Neural cell (in vitro differentiated cells): ENCODE measurements around the gene KHSRP. TPM values are rescaled to one million over a fixed set of nuclear protein-coding genes. Genes with fewer than 3 reads are reported as not detected.

Experiments used
- H2AFZ ChIP-seq: fragments of 200-600, 300-800 bp; sonication (generic), shearing (Covaris generic); 2 replicates; pipeline ENCODE4 v1.6.0; 2014; ENCODE audit warnings: low read depth, mild to moderate bottlenecking, antibody characterized with exemption, low read length, moderate library complexity
- H3F3A ChIP-seq: fragments of 200-600 bp; shearing (Covaris generic); 2 replicates; pipeline ENCODE4 v1.6.1; 2016; ENCODE audit warnings: mild to moderate bottlenecking, moderate library complexity, mixed read lengths, antibody characterized with exemption, low read length; ENCODE audit not compliant: insufficient read depth, poor library complexity, severe bottlenecking
- H3K27ac ChIP-seq: fragments of 200-600, 300-800 bp; sonication (generic), shearing (Covaris generic); 2 replicates; pipeline ENCODE4 v1.5.1; 2014; ENCODE audit warnings: mild to moderate bottlenecking, low read length, moderate library complexity
- H3K27me3 ChIP-seq: fragments of 300-800, 200-600 bp; sonication (generic), shearing (Covaris generic); 2 replicates; pipeline ENCODE4 v1.6.0; 2014; ENCODE audit warnings: mild to moderate bottlenecking, low read depth, low read length, moderate library complexity; ENCODE audit not compliant: insufficient read depth
- H3K36me3 ChIP-seq: fragments of 300-800, 200-600 bp; sonication (generic), shearing (Covaris generic); 2 replicates; pipeline ENCODE4 v1.5.1; 2014; ENCODE audit warnings: mild to moderate bottlenecking, antibody characterized with exemption, low read length, moderate library complexity; ENCODE audit not compliant: insufficient read depth
- H3K4me2 ChIP-seq: fragments of 300-800, 200-600 bp; sonication (generic), shearing (Covaris generic); 2 replicates; pipeline ENCODE4 v1.6.0; 2014; ENCODE audit warnings: mild to moderate bottlenecking, low read length
- H3K4me3 ChIP-seq: fragments of 300-800, 200-600 bp; sonication (generic), shearing (Covaris generic); 2 replicates; pipeline ENCODE4 v1.5.1; 2014; ENCODE audit warnings: mild to moderate bottlenecking, low read length, moderate library complexity
- H3K79me2 ChIP-seq: fragments of 200-600 bp; shearing (Covaris generic); replicated peaks from 2 replicates; pipeline ENCODE4 v1.6.0; 2014; ENCODE audit warnings: mild to moderate bottlenecking, low read length, moderate library complexity; ENCODE audit not compliant: insufficient read depth
- H3K9ac ChIP-seq: fragments of 300-800, 200-600 bp; sonication (generic), shearing (Covaris generic); 2 replicates; pipeline ENCODE4 v1.6.1; 2016; ENCODE audit warnings: mild to moderate bottlenecking, low read length, mixed read lengths
- H3K9me2 ChIP-seq: fragments of 200-600 bp; shearing (Covaris generic); 2 replicates; pipeline ENCODE4 v1.6.1; 2016; ENCODE audit warnings: mild to moderate bottlenecking, low read length, mixed read lengths; ENCODE audit not compliant: insufficient read depth
- H3K9me3 ChIP-seq: fragments of 200-600, 300-800 bp; sonication (generic), shearing (Covaris generic); 2 replicates; pipeline ENCODE4 v1.6.1; 2016; ENCODE audit warnings: mild to moderate bottlenecking, mixed run types, low read length, moderate library complexity, mixed read lengths
- H4K20me1 ChIP-seq: fragments of 200-600 bp; shearing (Covaris generic); 2 replicates; pipeline ENCODE4 v1.6.1; 2016; ENCODE audit warnings: mild to moderate bottlenecking, mixed run types; ENCODE audit not compliant: insufficient read depth
- CTCF ChIP-seq: fragments of 450-650 bp; IDR thresholded peaks from 2 replicates; pipeline ENCODE4 v1.5.1; 2014; ENCODE audit warnings: antibody characterized with exemption, mild to moderate bottlenecking, moderate library complexity; ENCODE audit not compliant: poor library complexity, severe bottlenecking
- EP300 ChIP-seq: fragments of 450-650 bp; conservative IDR thresholded peaks from 2 replicates; pipeline ENCODE4 v1.6.1; 2014; ENCODE audit warnings: antibody characterized with exemption, mild to moderate bottlenecking, moderate library complexity; ENCODE audit not compliant: poor library complexity, severe bottlenecking
- EZH2 ChIP-seq: fragments of 200-600, 300-800 bp; shearing (Covaris generic), sonication (generic); IDR thresholded peaks from 2 replicates; pipeline ENCODE4 v1.6.1; 2014; ENCODE audit warnings: antibody characterized with exemption, low read length, borderline replicate concordance, mild to moderate bottlenecking; ENCODE audit not compliant: insufficient read depth, poor library complexity, severe bottlenecking
- MXI1 ChIP-seq: fragments of 450-650 bp; conservative IDR thresholded peaks from 2 replicates; pipeline ENCODE4 v1.6.1; 2014; ENCODE audit warnings: antibody characterized with exemption, mild to moderate bottlenecking; ENCODE audit not compliant: poor library complexity, severe bottlenecking
- POLR2AphosphoS5 ChIP-seq: IDR thresholded peaks from 2 replicates; pipeline ENCODE4 v1.6.1; 2012
- RAD21 ChIP-seq: fragments of 450-650 bp; conservative IDR thresholded peaks from 2 replicates; pipeline ENCODE4 v1.6.1; 2014; ENCODE audit warnings: antibody characterized with exemption, mild to moderate bottlenecking, moderate library complexity
- REST ChIP-seq: IDR thresholded peaks from 2 replicates; pipeline ENCODE4 v1.6.1; 2012; ENCODE audit warnings: borderline replicate concordance
- TAF1 ChIP-seq: IDR thresholded peaks from 2 replicates; pipeline ENCODE4 v1.6.1; 2012; ENCODE audit warnings: low read depth
- polyA plus RNA-seq: library from polyadenylated mRNA; depleted of rRNA; stranded (reverse); fragments of >200 nt; gene quantifications from 2 replicates; pipeline ENCODE4 v1.2.3, GENCODE V29; 2014

KHSRP gene
- polyA plus RNA-seq, 1 donor from 2014 or later: 33.3 TPM

DNA sequence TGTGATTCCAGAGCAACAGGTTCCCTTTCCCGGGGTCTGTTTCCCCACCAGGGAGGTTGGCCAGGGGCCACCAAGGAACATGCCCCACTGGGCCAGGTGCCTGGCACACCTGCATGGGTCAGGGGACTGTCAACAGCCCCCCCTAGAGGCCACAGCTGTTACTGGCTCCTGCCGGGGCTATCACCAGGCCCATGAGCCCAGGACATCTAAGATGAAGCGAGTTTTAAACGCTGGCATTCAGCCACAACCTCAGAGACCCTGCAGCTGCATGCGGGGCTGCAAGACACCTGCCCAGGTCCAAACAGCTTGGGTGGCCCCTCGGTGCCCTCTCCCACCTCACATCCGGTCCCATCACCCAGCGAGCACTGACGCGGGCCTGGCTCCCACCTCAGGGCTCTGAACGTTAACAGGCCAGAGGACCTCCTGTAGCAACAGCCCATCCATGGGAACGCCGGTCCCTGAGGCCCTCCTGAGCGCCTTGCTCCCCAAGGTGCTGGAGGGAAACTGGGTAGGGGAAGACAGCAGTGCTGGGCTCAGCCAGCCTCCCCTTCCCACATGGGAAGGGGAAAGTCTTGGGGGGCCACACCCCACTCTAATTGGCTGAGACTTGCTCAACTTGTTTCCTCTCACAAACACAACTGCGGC, 12.0 kb downstream of the KHSRP start:
- no peak overlapping the region for H2AFZ ChIP-seq
- no peaks in the 10 kb centered on the region for H3K79me2 ChIP-seq
- H3K9me3 ChIP-seq: no peaks in the 10 kb centered on the region
- H3K4me3 ChIP-seq: no peak overlapping the region
- no peaks in the 10 kb centered on the region for H3F3A ChIP-seq
- no peak overlapping the region for H3K27ac ChIP-seq
- H3K27me3 ChIP-seq: no peaks in the 10 kb centered on the region
- no peak overlapping the region for H3K9ac ChIP-seq
- H3K9me2 ChIP-seq: no peaks in the 10 kb centered on the region
- no peak overlapping the region for H3K4me2 ChIP-seq
- no peaks in the 10 kb centered on the region for H3K36me3 ChIP-seq
- TF ChIP-seq EZH2 (no peak), CTCF (peak; percentile 37)
- no peaks in the 10 kb centered on the region for H4K20me1 ChIP-seq

DNA sequence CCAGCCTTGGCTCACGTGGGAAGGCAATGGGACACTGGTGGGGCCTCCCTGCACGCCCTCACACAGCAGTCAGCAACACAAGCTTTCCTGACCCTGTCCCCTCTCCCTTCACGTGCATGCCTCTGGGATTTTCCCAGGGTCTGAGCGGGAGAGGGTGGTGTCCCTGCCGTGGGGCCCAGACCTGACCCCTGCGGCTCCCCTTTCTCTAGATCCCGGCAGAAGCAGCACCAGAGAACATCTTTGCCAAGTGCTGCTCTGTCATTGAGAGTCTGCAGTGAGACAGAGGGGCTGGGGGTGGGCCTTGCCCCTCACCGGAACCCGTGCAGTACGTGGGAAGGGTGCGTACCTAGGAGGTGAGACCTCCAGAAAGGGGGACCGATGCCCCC, 12.6 kb downstream of the KHSRP start:
- H3K27ac ChIP-seq: no peak overlapping the region
- TF ChIP-seq REST (no peak), MXI1 (no peak), CTCF (no peak), TAF1 (no peak), EZH2 (no peak), EP300 (no peak), POLR2AphosphoS5 (no peak), RAD21 (no peak)
- no peaks in the 10 kb centered on the region for H3K79me2 ChIP-seq
- no peaks in the 10 kb centered on the region for H4K20me1 ChIP-seq
- no peak overlapping the region for H3K9ac ChIP-seq
- no peaks in the 10 kb centered on the region for H3K9me2 ChIP-seq
- H3K9me3 ChIP-seq: no peaks in the 10 kb centered on the region
- no peak overlapping the region for H3K4me2 ChIP-seq
- H3F3A ChIP-seq: no peaks in the 10 kb centered on the region
- H2AFZ ChIP-seq: no peak overlapping the region
- no peak overlapping the region for H3K4me3 ChIP-seq
- H3K27me3 ChIP-seq: no peaks in the 10 kb centered on the region
- H3K36me3 ChIP-seq: no peaks in the 10 kb centered on the region
